AG04450 (cell line): Measurements from ENCODE around the gene STPG3. TPM values are rescaled to one million over a fixed set of nuclear protein-coding genes. Genes with fewer than 3 reads are reported as not detected.

Experiments used
- CTCF ChIA-PET: fragments of 300-600, 350-600 bp; formaldehyde crosslinking; extraction: SDS; loops from one replicate; lab custom pipeline; 2022; ENCODE audit warnings: antibody characterized with exemption, inconsistent platforms; lab: Charles Lee
- POLR2A ChIA-PET: fragments of 350-600 bp; formaldehyde crosslinking; extraction: SDS; loops from one replicate; lab custom pipeline; 2021; ENCODE audit warnings: antibody characterized with exemption, inconsistent platforms; lab: Yijun Ruan, JAX
- DNase-seq: peaks from one replicate; pipeline ENCODE4 v3.0.0-alpha.2; 2011; ENCODE audit warnings: low read depth, low spot score
- H3K27ac ChIP-seq: one replicate; pipeline ENCODE4 v1.5.1; 2012; ENCODE audit warnings: low read depth, low read length, control low read depth
- H3K27me3 ChIP-seq: one replicate; pipeline ENCODE4 v1.6.0; 2012; ENCODE audit warnings: low read length; ENCODE audit not compliant: control insufficient read depth, insufficient read depth
- H3K4me3 ChIP-seq: 2 replicates; pipeline ENCODE4 v1.5.1; 2011; ENCODE audit warnings: mild to moderate bottlenecking, low read depth, low read length, control low read depth
- H3K9me3 ChIP-seq: 2 replicates; pipeline ENCODE4 v1.5.1; 2012; ENCODE audit warnings: low read length; ENCODE audit not compliant: control insufficient read depth, insufficient read depth
- CTCF ChIP-seq: IDR thresholded peaks from 2 replicates; pipeline ENCODE4 v1.5.1; 2011; ENCODE audit warnings: low read depth, low read length, control low read depth, inconsistent platforms
- polyA plus RNA-seq: library from polyadenylated mRNA; depleted of rRNA; stranded (reverse); fragments of >200 nt; gene quantifications from 2 replicates; pipeline ENCODE4 v1.2.3, GENCODE V29; 2011

STPG3 gene
- polyA plus RNA-seq, 1 experiment, result not detected

GRCh38 chr9:137294091-137294680, 43.1 kb downstream of the STPG3 start:
- Histone ChIP-seq H3K9me3 (peaks cover 11% of the 10 kb centered on the region), H3K4me3 (no peak overlapping the region), H3K27me3 (peaks cover 30% of the 10 kb centered on the region), H3K27ac (no peak overlapping the region)
- no peak for DNase-seq
- POLR2A ChIA-PET, result interaction anchor here (0.5 to 1.3 kb wide), 3 partner anchors 53 to 228 kb away, joined by 3 to 4 read pairs (median 4); partner anchors contain the start of gene TUBB4B
- TF ChIP-seq CTCF, result no peak
- CTCF ChIA-PET, result interaction anchor here (1.2 kb wide), 1 partner anchor 129 kb away, joined by 8 read pairs; the partner anchor contains the start of genes EXD3 and NOXA1

GRCh38 chr9:137294681-137295237, 43.7 kb downstream of the STPG3 start:
- ChIA-PET POLR2A (interaction anchor here (0.5 to 1.3 kb wide), 3 partner anchors 54 to 227 kb away, joined by 3 to 4 read pairs (median 4); partner anchors contain the start of gene TUBB4B), CTCF (no interaction called here)
- no peak overlapping the region for H3K27ac ChIP-seq
- H3K4me3 ChIP-seq, result no peak overlapping the region
- DNase-seq, result no peak
- H3K9me3 ChIP-seq, result peaks cover 11% of the 10 kb centered on the region
- TF ChIP-seq CTCF, result peak; percentile 28; the same call in 1 of the 2 replicates
- H3K27me3 ChIP-seq, result peaks cover 36% of the 10 kb centered on the region

- peaks cover 11% of the 10 kb centered on the region for H3K9me3 ChIP-seq
- CTCF ChIA-PET, result interaction anchor here (2.0 kb wide), 1 partner anchor 8 kb away, joined by 6 read pairs; no protein-coding TSS in a partner anchor
- no peak for DNase-seq
- H3K27me3 ChIP-seq, result peaks cover 39% of the 10 kb centered on the region
- POLR2A ChIA-PET, result no interaction called here
- H3K4me3 ChIP-seq, result no peak overlapping the region
- TF ChIP-seq CTCF, result 0 out of 2 replicates have a peak, but pooled peaks have one; percentile 23
- H3K27ac ChIP-seq, result no peak overlapping the region
Observed at GRCh38 chr9:137295238-137295811, 44.2 kb downstream of the STPG3 start.

GRCh38 chr9:137295849-137296669, 45.0 kb downstream of the STPG3 start:
- Histone ChIP-seq H3K27ac (no peak overlapping the region), H3K27me3 (peaks cover 39% of the 10 kb centered on the region), H3K4me3 (no peak overlapping the region), H3K9me3 (peaks cover 11% of the 10 kb centered on the region)
- no peak for DNase-seq
- ChIA-PET POLR2A (no interaction called here), CTCF (interaction anchor here (1.1 to 2.0 kb wide), 2 partner anchors 9 to 110 kb away, joined by 3 to 6 read pairs; no protein-coding TSS in a partner anchor)
- TF ChIP-seq CTCF, result no peak
